Activated CD8-positive, alpha-beta memory T cell treated with anti-CD3 and anti-CD28 coated beads, Interleukin-2, amount 50 U/mL, for 1 hour (primary cell): ENCODE measurements around the gene METRN.
"Not testable (repeated sequence)": the region's sequence is repeated elsewhere in the genome, so short reads cannot be mapped to it uniquely, and the experiment has no call there.

Experiments used
- DNase-seq: peaks from one replicate; pipeline ENCODE4 v3.0.0-alpha.2; 2020; ENCODE audit errors: extremely low read depth

METRN gene

DNA sequence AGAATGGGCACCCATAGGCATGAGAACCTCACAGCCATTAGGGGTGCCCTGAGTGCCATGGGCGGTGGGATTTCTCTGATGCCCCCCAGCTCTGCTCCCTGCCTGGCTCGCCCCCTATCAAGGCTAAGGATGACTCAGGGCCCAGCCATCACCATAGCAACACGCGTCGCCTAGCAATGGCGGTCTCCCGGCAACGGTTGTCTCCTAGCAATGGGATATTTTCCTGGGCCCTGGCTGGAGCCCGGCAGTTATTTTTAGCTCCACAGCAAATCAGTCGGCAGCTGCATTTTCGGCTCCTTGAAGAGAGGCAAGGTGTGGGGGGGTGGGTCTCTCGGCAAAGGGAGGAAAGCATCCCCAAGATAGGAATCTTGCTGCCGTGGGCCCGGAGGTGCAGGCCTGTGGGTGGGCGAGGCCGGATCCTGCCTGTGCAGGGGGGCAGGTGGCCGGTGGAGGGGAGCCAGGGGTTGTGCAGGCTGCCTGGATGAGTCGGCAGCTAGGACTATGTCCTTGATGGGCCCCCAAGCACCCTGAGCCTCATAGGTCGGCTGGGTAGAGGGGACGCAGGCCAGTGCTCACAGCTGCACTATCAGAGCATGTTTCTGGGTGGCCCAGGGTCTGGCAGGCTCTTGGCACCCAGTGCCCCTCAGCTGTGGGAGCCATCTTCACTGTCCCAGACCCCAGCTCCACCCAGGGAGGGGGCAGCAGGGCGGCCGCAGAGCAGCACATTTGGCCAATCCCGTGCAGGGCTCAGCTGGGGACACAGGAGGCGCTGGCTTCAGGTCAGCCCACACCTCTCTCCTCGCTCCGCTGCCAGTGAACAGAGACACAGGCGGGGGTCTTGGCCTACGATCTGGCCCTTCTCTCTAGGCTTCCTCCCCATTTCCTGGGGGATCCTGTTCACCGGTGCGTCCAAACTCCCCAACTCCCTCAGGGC lies 5.1 kb upstream of the METRN start:
- DNase-seq: no peak

GRCh38 chr16:710500-711075 lies 4.3 kb upstream of the METRN start:
- no peak for DNase-seq

DNA sequence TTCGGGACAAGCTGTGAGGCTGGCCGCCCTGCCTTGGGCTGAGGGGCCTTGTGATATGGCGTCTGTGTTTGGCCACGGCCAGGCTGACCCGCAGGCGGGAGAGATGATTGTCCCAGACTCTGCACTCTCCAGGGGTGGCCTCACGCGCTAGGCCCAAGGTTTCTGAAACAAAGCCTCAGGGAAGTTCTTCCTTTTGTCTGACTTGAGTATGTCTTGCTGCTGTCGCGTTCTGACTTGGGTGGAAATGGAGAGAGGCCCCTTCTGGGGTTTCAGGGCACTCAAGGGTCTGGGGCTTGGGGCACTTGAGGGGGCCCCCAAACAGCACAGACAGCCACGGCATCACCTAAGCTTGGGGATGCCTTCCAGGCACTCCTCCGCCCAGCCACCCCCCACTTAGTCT lies 3.8 kb upstream of the METRN start:
- DNase-seq: no peak

GRCh38 chr16:711548-712320 lies 3.2 kb upstream of the METRN start:
- no peak for DNase-seq

DNA sequence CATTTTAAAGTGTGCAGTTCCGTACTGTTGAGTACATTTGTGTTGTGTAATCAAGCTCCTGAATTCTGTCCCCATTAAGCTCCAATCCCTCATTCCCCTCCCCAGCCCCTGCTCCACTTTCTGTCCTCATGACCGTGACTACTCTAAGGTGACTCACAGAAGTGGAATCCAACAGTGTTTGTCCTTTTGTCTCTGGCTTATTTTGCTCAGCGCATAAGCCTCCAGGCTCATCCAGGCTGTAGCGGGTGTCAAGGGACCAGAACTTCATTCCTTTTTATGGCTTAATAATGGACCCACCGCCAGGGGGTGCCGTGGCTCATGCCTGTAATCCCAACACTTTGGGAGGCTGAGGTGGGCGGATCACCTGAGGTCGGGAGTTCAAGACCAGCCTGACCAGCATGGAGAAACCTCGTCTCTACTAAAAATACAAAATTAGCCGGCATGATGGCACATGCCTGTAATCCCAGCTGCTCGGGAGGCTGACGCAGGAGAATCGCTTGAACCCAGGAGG lies 2.1 kb upstream of the METRN start:
- DNase-seq: not testable (repeated sequence)

- no peak for DNase-seq
Observed at GRCh38 chr16:714079-714478, 839 bp upstream of the METRN start.

GRCh38 chr16:715477-716199 lies 720 bp downstream of the METRN start:
- no peak for DNase-seq

- DNase-seq: no peak
Observed at GRCh38 chr16:716200-716568, 1.3 kb downstream of the METRN start.

DNA sequence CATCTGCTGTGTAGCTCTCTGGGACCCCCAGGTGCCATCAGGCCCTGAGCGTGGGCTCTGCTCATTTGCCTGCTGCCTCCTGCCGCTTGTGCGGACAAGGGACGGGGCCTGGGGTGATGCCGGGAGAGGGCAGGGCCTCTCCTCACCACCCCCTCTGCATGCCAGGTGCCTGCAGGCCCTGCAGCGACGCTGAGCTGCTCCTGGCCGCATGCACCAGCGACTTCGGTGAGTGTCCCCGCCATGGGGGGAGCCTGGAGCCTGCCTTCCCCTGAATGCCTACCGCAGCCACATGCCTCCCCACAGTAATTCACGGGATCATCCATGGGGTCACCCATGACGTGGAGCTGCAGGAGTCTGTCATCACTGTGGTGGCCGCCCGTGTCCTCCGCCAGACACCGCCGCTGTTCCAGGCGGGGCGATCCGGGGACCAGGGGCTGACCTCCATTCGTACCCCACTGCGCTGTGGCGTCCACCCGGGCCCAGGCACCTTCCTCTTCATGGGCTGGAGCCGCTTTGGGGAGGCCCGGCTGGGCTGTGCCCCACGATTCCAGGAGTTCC lies 1.9 kb downstream of the METRN start:
- no peak for DNase-seq

- no peak for DNase-seq
Observed at GRCh38 chr16:717450-718245, 2.7 kb downstream of the METRN start.

GRCh38 chr16:718389-718788 lies 3.5 kb downstream of the METRN start:
- no peak for DNase-seq

GRCh38 chr16:718922-719321 lies 4.0 kb downstream of the METRN start:
- no peak for DNase-seq

DNA sequence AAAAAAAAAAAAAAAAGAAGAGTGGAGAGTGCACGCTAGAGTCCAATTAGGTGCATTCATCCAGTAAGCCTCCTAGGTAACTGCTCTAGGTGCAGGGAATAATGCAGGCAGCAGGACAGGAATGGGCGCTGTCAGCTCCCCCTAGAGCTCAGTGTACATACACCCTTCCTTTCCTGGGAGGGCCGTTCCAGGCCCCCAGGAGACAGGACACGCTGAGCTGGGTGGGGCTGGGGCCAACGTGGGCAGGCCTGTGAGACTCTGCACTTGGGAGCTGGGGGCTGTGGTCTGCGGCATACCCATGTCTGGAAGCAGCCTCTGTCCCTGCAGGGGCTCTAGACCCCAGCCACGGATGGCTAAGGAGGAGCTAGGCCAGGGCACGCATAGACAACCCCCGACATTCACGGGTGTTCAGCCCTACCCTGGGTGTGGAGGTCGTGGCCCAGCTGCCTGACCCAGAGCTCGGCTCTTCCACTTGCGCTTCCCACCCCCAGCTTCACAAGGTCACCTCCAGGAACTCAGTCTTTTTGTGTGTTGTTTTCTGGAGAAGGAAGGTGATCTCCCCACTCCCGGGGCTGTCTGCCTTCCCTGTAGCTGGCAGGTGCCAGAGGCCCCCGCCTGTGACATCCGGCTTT lies 5.0 kb downstream of the METRN start:
- no peak for DNase-seq

DNA sequence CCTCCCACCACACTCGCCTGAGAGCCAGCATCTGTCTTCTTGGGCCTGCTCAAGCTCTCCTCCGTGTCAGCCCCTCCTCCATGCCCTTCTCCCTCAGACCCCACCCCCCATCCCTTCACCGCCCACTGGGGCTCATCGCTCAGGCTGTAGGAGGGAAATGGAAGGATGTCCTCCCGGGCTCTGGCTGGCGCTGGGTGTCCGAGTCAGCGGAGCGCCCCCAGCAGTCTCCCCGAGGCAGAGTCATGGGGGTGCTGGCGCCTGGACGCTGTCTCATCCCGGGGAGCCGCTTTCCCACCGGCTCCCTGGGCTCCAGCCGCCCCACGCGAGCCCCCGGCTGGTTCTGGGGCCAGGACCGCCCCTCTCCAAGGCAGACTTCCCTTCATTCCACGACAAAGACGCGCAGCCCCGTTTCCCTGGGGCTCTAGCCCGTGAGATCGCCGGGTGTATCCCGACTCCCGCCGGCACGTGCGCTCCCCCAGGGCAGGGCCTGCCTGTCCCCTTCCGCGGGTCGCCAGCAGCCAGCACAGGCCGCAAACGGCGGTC lies 5.6 kb downstream of the METRN start:
- no peak for DNase-seq

DNA sequence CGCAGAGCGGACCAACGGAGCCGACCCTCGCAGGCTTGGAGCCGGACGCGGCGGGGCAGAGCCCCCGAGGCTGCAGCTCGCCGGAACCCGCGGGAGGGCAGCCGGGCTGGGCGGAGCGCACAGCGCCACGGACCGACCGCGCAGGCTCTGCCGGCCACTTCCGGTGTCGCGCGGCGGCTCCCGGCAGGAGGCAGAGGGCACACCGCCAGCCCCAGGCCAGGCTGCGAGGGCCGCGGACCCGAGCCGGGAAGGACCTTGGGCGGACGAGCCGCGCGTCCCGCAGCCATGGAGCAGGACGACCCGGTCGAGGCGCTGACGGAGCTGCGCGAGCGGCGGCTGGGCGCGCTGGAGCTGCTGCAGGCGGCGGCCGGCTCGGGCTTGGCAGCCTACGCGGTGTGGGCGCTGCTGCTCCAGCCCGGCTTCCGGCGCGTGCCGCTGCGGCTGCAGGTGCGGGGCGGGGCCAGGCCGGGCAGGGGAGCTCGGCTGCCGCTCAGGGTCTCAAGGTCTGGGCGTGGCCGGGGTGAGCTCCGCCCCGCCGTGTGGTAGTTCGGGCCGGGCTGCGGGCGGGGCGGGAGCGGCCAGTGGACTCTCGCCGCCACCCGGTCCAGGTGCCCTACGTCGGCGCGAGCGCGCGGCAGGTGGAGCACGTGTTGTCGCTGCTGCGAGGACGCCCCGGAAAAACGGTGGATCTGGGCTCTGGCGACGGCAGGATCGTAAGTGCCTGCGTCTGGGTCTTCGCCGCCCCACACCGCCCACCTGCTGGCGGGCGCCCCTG lies 6.3 kb downstream of the METRN start, which contains the start of gene ANTKMT:
ANTKMT (plus strand) TSS at position 157 of the 775 bp plus-strand sequence; CDS start at position 286, 129 bp downstream.
- DNase-seq: no peak

- DNase-seq: no peak
Observed at GRCh38 chr16:721765-722540, 7.0 kb downstream of the METRN start.

- DNase-seq: no peak
Observed at GRCh38 chr16:722835-723633, 8.1 kb downstream of the METRN start.
